K562 (cell line): Measurements from ENCODE around the gene KCNK6. TPM values are rescaled to one million over a fixed set of nuclear protein-coding genes. Genes with fewer than 3 reads are reported as not detected.
A peak's percentile ranks its signal among the peaks of the same experiment; 100 is the strongest.

Experiments used
- ATF1 ChIP-seq, 2 experiments: fragments of 450-650 bp in 1 of 2; IDR thresholded peaks; 2 replicates each; pipeline ENCODE4 v1.6.1; 2016; ENCODE audit warnings: missing compliant biosample characterization in 1 of 2, missing genetic modification characterization in 1 of 2
- BACH1 ChIP-seq: fragments of 200-800 bp; sonication (Bioruptor generic); IDR thresholded peaks from 2 replicates; pipeline ENCODE4 v1.6.1; 2016; ENCODE audit warnings: missing genetic modification characterization, missing compliant biosample characterization
- CREB3 ChIP-seq: fragments of 450-650 bp; conservative IDR thresholded peaks from 2 replicates; pipeline ENCODE4 v1.6.1; 2016; ENCODE audit warnings: missing genetic modification characterization, low read depth, mild to moderate bottlenecking, missing compliant biosample characterization, moderate library complexity
- ETS2 ChIP-seq: IDR thresholded peaks from 2 replicates; pipeline ENCODE4 v1.6.1; 2016; ENCODE audit warnings: borderline replicate concordance, missing genetic modification characterization, mild to moderate bottlenecking, moderate library complexity, missing compliant biosample characterization; ENCODE audit not compliant: poor library complexity, severe bottlenecking
- FOS ChIP-seq: IDR thresholded peaks from 3 replicates; pipeline ENCODE4 v1.6.1; 2011; ENCODE audit not compliant: insufficient read length; ENCODE audit errors: extremely low read depth
- GABPB1 ChIP-seq: sonication (generic); formaldehyde crosslinking; IDR thresholded peaks from 2 replicates; pipeline ENCODE4 v1.8.0; 2022; ENCODE audit warnings: mild to moderate bottlenecking, missing genetic modification reagents
- GTF2E2 ChIP-seq: fragments of 200-800 bp; sonication (Bioruptor generic); IDR thresholded peaks from 2 replicates; pipeline ENCODE4 v1.6.1; 2016; ENCODE audit warnings: missing genetic modification characterization, missing compliant biosample characterization
- HDAC6 ChIP-seq: IDR thresholded peaks from 2 replicates; pipeline ENCODE4 v1.6.1; 2012; ENCODE audit warnings: low read depth, mild to moderate bottlenecking, control low read depth, inconsistent platforms, low read length, moderate library complexity
- JUND ChIP-seq, 2 experiments: IDR thresholded peaks; 2 replicates in 1 of 2; 3 replicates in 1 of 2; pipeline ENCODE4 v1.6.1; 2011; ENCODE audit warnings: borderline replicate concordance in 2 of 2, low read depth in 2 of 2, low read length in 2 of 2, improper control_type of control experiment in 1 of 2, missing biosample characterization in 1 of 2, missing genetic modification characterization in 1 of 2, missing genetic modification reagents in 1 of 2
- KDM5B ChIP-seq: fragments of 200-600 bp; sonication (generic); IDR thresholded peaks from 2 replicates; pipeline ENCODE4 v1.6.1; 2012; ENCODE audit warnings: low read depth, mild to moderate bottlenecking, moderate library complexity, low read length, control low read depth, inconsistent platforms; ENCODE audit not compliant: insufficient replicate concordance
- MTA2 ChIP-seq: fragments of 450-650 bp; IDR thresholded peaks from 2 replicates; pipeline ENCODE4 v1.6.1; 2016; ENCODE audit warnings: low read depth
- PHB2 ChIP-seq: fragments of 450-650 bp; IDR thresholded peaks from 2 replicates; pipeline ENCODE4 v1.6.1; 2017; ENCODE audit warnings: low read depth
- RBM22 ChIP-seq: fragments of 200-400 bp; formaldehyde crosslinking; IDR thresholded peaks from 2 replicates; pipeline ENCODE4 v1.6.1; 2018; ENCODE audit warnings: low read length, low read depth; ENCODE audit not compliant: poor library complexity, severe bottlenecking
- SAFB ChIP-seq: fragments of 200-400 bp; formaldehyde crosslinking; IDR thresholded peaks from 2 replicates; pipeline ENCODE4 v1.6.1; 2017; ENCODE audit warnings: low read depth, low read length, borderline replicate concordance
- SMARCB1 ChIP-seq: IDR thresholded peaks from 2 replicates; pipeline ENCODE4 v1.6.1; 2011; ENCODE audit warnings: improper control_type of control experiment, low read depth; ENCODE audit not compliant: insufficient read length
- SP2 ChIP-seq: IDR thresholded peaks from 2 replicates; pipeline ENCODE4 v1.6.1; 2011; ENCODE audit warnings: mild to moderate bottlenecking, low read depth, low read length, moderate library complexity; ENCODE audit not compliant: poor library complexity, severe bottlenecking; ENCODE audit errors: extremely low read depth
- TAF9B ChIP-seq: fragments of 450-650 bp; IDR thresholded peaks from 2 replicates; pipeline ENCODE4 v1.6.1; 2018; ENCODE audit warnings: mild to moderate bottlenecking; ENCODE audit not compliant: partially characterized antibody
- TRIM24 ChIP-seq, 2 experiments: fragments of 450-650 bp; IDR thresholded peaks; 2 replicates each; pipeline ENCODE4 v1.6.1; 2016
- USF1 ChIP-seq: sonication (generic); formaldehyde crosslinking; IDR thresholded peaks from 2 replicates; pipeline ENCODE4 v1.9.0; 2022; ENCODE audit warnings: mild to moderate bottlenecking, missing genetic modification reagents
- ZNF398 ChIP-seq: fragments of 250-450 bp; sonication (Bioruptor Pico); IDR thresholded peaks from 2 replicates; pipeline ENCODE4 v1.8.0; 2021; ENCODE audit warnings: moderate library complexity, mild to moderate bottlenecking, inconsistent platforms
- ZNF77 ChIP-seq: fragments of 250-450 bp; sonication (Bioruptor Pico); IDR thresholded peaks from 2 replicates; pipeline ENCODE4 v1.5.0; 2020
- polyA plus RNA-seq, 8 experiments: library from polyadenylated mRNA; depleted of rRNA in 4 of 8; stranded (reverse) in 5 of 8; unstranded in 3 of 8; fragments of >200 nt; fragmentation: Nextera tagmentation in 2 of 8; fragmentation: Illumina TruSeq in 1 of 8; extraction: Ambion mirVana in 2 of 8; extraction: Trizol in 1 of 8; gene quantifications; 2 replicates each; pipeline versions ENCODE4 v1.2.1 to v1.2.3, GENCODE V29; 2011 to 2014; ENCODE audit warnings: inconsistent platforms in 1 of 8, missing spikeins in 1 of 8
- total RNA-seq, 7 experiments: library from RNA; depleted of rRNA in 6 of 7; stranded (reverse); fragments of >200 nt in 6 of 7; fragmentation: Illumina TruSeq in 2 of 7; extraction: Trizol in 2 of 7; gene quantifications; 2 replicates each; pipeline versions ENCODE4 v1.2.1 to v1.2.3, GENCODE V29; 2011 to 2021; ENCODE audit warnings: low replicate concordance in 1 of 7
- TF ChIP-seq, protein P1 (sequence below), 2 experiments: fragments of 200-800 bp in 1 of 2; sonication (Bioruptor generic) in 1 of 2; sonication (generic) in 1 of 2; formaldehyde crosslinking in 1 of 2; IDR thresholded peaks in 1 of 2; conservative IDR thresholded peaks in 1 of 2; 2 replicates each; pipeline versions ENCODE4 v1.5.0 to v1.6.1; 2016 to 2020; ENCODE audit warnings: missing compliant biosample characterization in 1 of 2, missing genetic modification characterization in 1 of 2, missing genetic modification reagents in 1 of 2

Gene KCNK6
- total and polyA plus RNA-seq, 9 of the 15 experiments (the other 6 are each of a cell fraction or from before 2014, with no cell fraction given) = 0.05 to 0.42 (median 0.15) TPM

DNA sequence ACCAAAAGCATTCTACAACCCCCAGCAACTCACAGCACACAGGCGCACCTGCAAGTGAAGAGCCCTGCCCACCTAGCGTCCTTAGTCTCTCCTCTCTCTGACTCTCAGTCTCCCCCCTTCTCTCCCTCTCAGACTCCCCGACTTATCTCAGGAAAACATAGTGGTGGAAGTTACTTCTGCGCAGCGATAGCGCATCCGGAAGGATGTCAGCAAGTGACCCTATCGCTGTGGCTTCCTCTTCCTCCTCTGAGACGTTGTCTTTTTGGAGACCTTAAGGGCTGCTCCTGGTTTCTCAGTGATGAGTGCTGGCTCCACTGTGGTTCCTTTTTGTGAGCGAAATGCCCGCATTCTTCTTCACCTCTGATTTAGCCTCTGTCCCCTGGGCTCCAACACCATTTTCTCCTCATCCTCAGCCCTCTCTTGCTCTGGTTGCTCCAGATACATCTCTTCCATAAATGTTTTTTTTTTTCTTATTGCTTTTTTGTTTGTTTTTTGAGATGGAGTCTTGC lies 2.5 kb upstream of the KCNK6 start (continued):
- no peak for TF ChIP-seq ETS2 (tag)
- peak; percentile 93 to 95 for TF ChIP-seq TRIM24 (IDR thresholded peaks at IDR 0.05)
- TF ChIP-seq ATF1 (CRISPR knock-in tag; IDR thresholded peaks at IDR 0.05) = no peak
- peak; percentile 85 for TF ChIP-seq ATF1 (tag; IDR thresholded peaks at IDR 0.05)
- 0 out of 2 replicates have a peak, but pooled peaks have one; percentile 28 for TF ChIP-seq CREB3 (tag)
- TF ChIP-seq ZNF398 (CRISPR knock-in tag) = no peak
- peak; percentile 98 for TF ChIP-seq MTA2
- TF ChIP-seq TAF9B = peak; percentile 83
- peak; percentile 93 for TF ChIP-seq PHB2
- TF ChIP-seq FOS = no peak
- TF ChIP-seq ZNF77 (CRISPR knock-in tag) = no peak
- TF ChIP-seq BACH1 (tag) = 0 out of 2 replicates have a peak, but pooled peaks have one; percentile 21
- TF ChIP-seq KDM5B = peak; percentile 20
- no peak for TF ChIP-seq RBM22
- TF ChIP-seq GTF2E2 (tag) = no peak
- TF ChIP-seq HDAC6 = no peak
- TF ChIP-seq SAFB = no peak
- TF ChIP-seq SP2 = no peak
- peak; percentile 78; the same call in 1 of the 2 replicates for TF ChIP-seq JUND (IDR thresholded peaks at IDR 0.05; ENCODE audit: borderline replicate concordance, low read depth, low read length)
- TF ChIP-seq JUND (tag; IDR thresholded peaks at IDR 0.05; ENCODE audit: borderline replicate concordance, low read depth, low read length) = no peak; the same call in 2 of the 3 replicates
- peak; percentile 66 for TF ChIP-seq GABPB1
- TF ChIP-seq, protein P1, sequence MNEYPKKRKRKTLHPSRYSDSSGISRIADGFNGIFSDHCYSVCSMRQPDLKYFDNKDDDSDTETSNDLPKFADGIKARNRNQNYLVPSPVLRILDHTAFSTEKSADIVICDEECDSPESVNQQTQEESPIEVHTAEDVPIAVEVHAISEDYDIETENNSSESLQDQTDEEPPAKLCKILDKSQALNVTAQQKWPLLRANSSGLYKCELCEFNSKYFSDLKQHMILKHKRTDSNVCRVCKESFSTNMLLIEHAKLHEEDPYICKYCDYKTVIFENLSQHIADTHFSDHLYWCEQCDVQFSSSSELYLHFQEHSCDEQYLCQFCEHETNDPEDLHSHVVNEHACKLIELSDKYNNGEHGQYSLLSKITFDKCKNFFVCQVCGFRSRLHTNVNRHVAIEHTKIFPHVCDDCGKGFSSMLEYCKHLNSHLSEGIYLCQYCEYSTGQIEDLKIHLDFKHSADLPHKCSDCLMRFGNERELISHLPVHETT (CRISPR knock-in tag; conservative IDR thresholded peaks at IDR 0.05 in 1 of 2, IDR thresholded peaks at IDR 0.05 in 1 of 2) = peak in 1 of 2 experiments; percentile 76; a peak in 2 of 4 replicates
- TF ChIP-seq SMARCB1 = peak; percentile 72
- TF ChIP-seq USF1 (CRISPR knock-in tag) = no peak
